Thymus (tissue), 11 donors: ENCODE results near the gene AKR1C8. TPM values are rescaled to one million over a fixed set of nuclear protein-coding genes. Genes with fewer than 3 reads are reported as not detected.
"Not testable (repeated sequence)": the region's sequence is repeated elsewhere in the genome, so short reads cannot be mapped to it uniquely, and the experiment has no call there.

ENCODE experiments used
- DNase-seq, 9 donors: peaks; one replicate each; pipeline ENCODE4 v3.0.0-alpha.2; 2013; ENCODE audit warnings: low spot score in 9 of 9, low read depth in 6 of 9, missing footprints in 1 of 9
- H3K27ac ChIP-seq, 2 donors: one replicate each; pipeline ENCODE4 v1.5.1; 2013; ENCODE audit warnings: control low read depth in 1 of 2, low read depth in 1 of 2, low read length in 1 of 2, mild to moderate bottlenecking in 1 of 2, moderate library complexity in 1 of 2
- H3K27me3 ChIP-seq, 2 donors: one replicate each; pipeline ENCODE4 v1.5.1; 2013; ENCODE audit warnings: low read length in 1 of 2; ENCODE audit not compliant: control insufficient read depth in 2 of 2, insufficient read depth in 1 of 2
- H3K36me3 ChIP-seq, 2 donors: one replicate each; pipeline ENCODE4 v1.5.1; 2013; ENCODE audit warnings: low read length in 1 of 2, mild to moderate bottlenecking in 1 of 2, moderate library complexity in 1 of 2; ENCODE audit not compliant: control insufficient read depth in 2 of 2, insufficient read depth in 2 of 2
- H3K4me1 ChIP-seq, 2 donors: one replicate each; pipeline ENCODE4 v1.5.1; 2013; ENCODE audit warnings: low read length in 2 of 2; ENCODE audit not compliant: control insufficient read depth in 2 of 2, insufficient read depth in 2 of 2
- H3K4me3 ChIP-seq, 2 donors: one replicate each; pipeline ENCODE4 v1.5.1; 2013; ENCODE audit warnings: low read length in 2 of 2, control low read depth in 1 of 2, mild to moderate bottlenecking in 1 of 2
- H3K9me3 ChIP-seq, 2 donors: one replicate each; pipeline ENCODE4 v1.5.1; 2013; ENCODE audit warnings: low read length in 1 of 2, mild to moderate bottlenecking in 1 of 2; ENCODE audit not compliant: control insufficient read depth in 2 of 2, insufficient read depth in 1 of 2
- WGBS: extraction: QIAGEN DNeasy Blood & Tissue Kit; methylation state at CpG from one replicate; pipeline ENCODE4 v1.1.7; 2013; 5-methylcytosine and 5-hydroxymethylcytosine counted together
- polyA plus RNA-seq: library from polyadenylated mRNA; stranded (reverse); fragments of 200-250 nt; gene quantifications from one replicate; pipeline ENCODE4 v1.2.3, GENCODE V29; 2013
- total RNA-seq: library from RNA; stranded (reverse); fragments of 120-200 nt; gene quantifications from one replicate; pipeline ENCODE4 v1.2.4, GENCODE V29; 2013
- donor health status: healthy.

The AKR1C8 gene
- total and polyA plus RNA-seq, 2 donors, result 0.09 TPM

- no peaks in the 10 kb centered on the region for H3K9me3 ChIP-seq
- H3K4me3 ChIP-seq, result no peak overlapping the region
- no peak overlapping the region for H3K27ac ChIP-seq
- H3K27me3 ChIP-seq, result no peaks in the 10 kb centered on the region
- H3K36me3 ChIP-seq, result no peaks in the 10 kb centered on the region
- WGBS, result 94% methylated on average over 2 of the region's 2 CpGs
- no peak for DNase-seq
- no peaks in the 10 kb centered on the region for H3K4me1 ChIP-seq
Measured at GRCh38 chr10:5135581-5135980, 49.4 kb downstream of the AKR1C8 start.

GRCh38 chr10:5125315-5126044 lies 59.5 kb downstream of the AKR1C8 start:
- no peaks in the 10 kb centered on the region for H3K4me1 ChIP-seq
- no peak overlapping the region for H3K27ac ChIP-seq
- H3K4me3 ChIP-seq, result no peak overlapping the region
- 78% methylated on average over 3 of the region's 3 CpGs for WGBS
- H3K36me3 ChIP-seq, result no peaks in the 10 kb centered on the region
- no peaks in the 10 kb centered on the region for H3K27me3 ChIP-seq
- no peak for DNase-seq
- H3K9me3 ChIP-seq, result no peaks in the 10 kb centered on the region

- no peaks in the 10 kb centered on the region for H3K36me3 ChIP-seq
- H3K4me1 ChIP-seq, result no peaks in the 10 kb centered on the region
- H3K27ac ChIP-seq, result no peak overlapping the region
- no peaks in the 10 kb centered on the region for H3K9me3 ChIP-seq
- H3K27me3 ChIP-seq, result no peaks in the 10 kb centered on the region
- H3K4me3 ChIP-seq, result no peak overlapping the region
- no peak for DNase-seq
Measured at GRCh38 chr10:5123886-5124285, 61.1 kb downstream of the AKR1C8 start.

GRCh38 chr10:5119997-5120396 lies 65.0 kb downstream of the AKR1C8 start:
- H3K27me3 ChIP-seq, DNase-seq, H3K9me3 ChIP-seq, H3K36me3 ChIP-seq, H3K27ac ChIP-seq, H3K4me1 ChIP-seq, H3K4me3 ChIP-seq: not testable (repeated sequence)
- WGBS, result 98% methylated on average over 5 of the region's 5 CpGs

- H3K27ac ChIP-seq, result no peak overlapping the region
- H3K27me3 ChIP-seq, result no peaks in the 10 kb centered on the region
- H3K36me3 ChIP-seq, result no peaks in the 10 kb centered on the region
- H3K9me3 ChIP-seq, result no peaks in the 10 kb centered on the region
- H3K4me1 ChIP-seq, result no peaks in the 10 kb centered on the region
- no peak for DNase-seq
- WGBS, result 15% methylated on average over 3 of the region's 3 CpGs
- no peak overlapping the region for H3K4me3 ChIP-seq
Measured at GRCh38 chr10:5117026-5117425, 67.9 kb downstream of the AKR1C8 start.

- Histone ChIP-seq H3K36me3 (no peaks in the 10 kb centered on the region), H3K27me3 (no peaks in the 10 kb centered on the region), H3K9me3 (no peaks in the 10 kb centered on the region), H3K27ac (no peak overlapping the region), H3K4me1 (no peaks in the 10 kb centered on the region), H3K4me3 (no peak overlapping the region)
- WGBS, result 17% methylated on average over 5 of the region's 5 CpGs
- no peak for DNase-seq
Measured at GRCh38 chr10:5116621-5117020, 68.3 kb downstream of the AKR1C8 start.

GRCh38 chr10:5109861-5110260 lies 75.1 kb downstream of the AKR1C8 start:
- WGBS, result 94% methylated on average over 12 of the region's 12 CpGs
- not testable (repeated sequence) for DNase-seq, H3K36me3 ChIP-seq, H3K4me1 ChIP-seq, H3K27me3 ChIP-seq, H3K9me3 ChIP-seq, H3K4me3 ChIP-seq, H3K27ac ChIP-seq

GRCh38 chr10:5108658-5109416 lies 76.1 kb downstream of the AKR1C8 start:
- Histone ChIP-seq H3K36me3 (peaks cover 0 to 4% of the 10 kb centered on the region in 2 donors), H3K9me3 (no peaks in the 10 kb centered on the region), H3K4me3 (no peak overlapping the region), H3K27ac (no peak overlapping the region), H3K4me1 (no peaks in the 10 kb centered on the region), H3K27me3 (no peaks in the 10 kb centered on the region)
- no peak for DNase-seq
- WGBS, result 66% methylated on average over 3 of the region's 3 CpGs

GRCh38 chr10:5107860-5108526 lies 77.0 kb downstream of the AKR1C8 start:
- H3K27ac ChIP-seq, result no peak overlapping the region
- H3K4me1 ChIP-seq, result no peaks in the 10 kb centered on the region
- H3K27me3 ChIP-seq, result no peaks in the 10 kb centered on the region
- DNase-seq, result no peak
- H3K36me3 ChIP-seq, result peaks cover 0 to 8% of the 10 kb centered on the region in 2 donors
- H3K9me3 ChIP-seq, result no peaks in the 10 kb centered on the region
- no peak overlapping the region for H3K4me3 ChIP-seq
- WGBS, result 92% methylated on average over 8 of the region's 8 CpGs
